Smooth muscle cell (in vitro differentiated cells): ENCODE data around the gene MS4A4A. TPM values are rescaled to one million over a fixed set of nuclear protein-coding genes. Genes with fewer than 3 reads are reported as not detected.

ENCODE experiments used
- DNase-seq: peaks from one replicate; lab custom pipeline; 2025; ENCODE audit not compliant: unreplicated experiment; lab: John Stamatoyannopoulos, UW
- H2AFZ ChIP-seq: fragments of 200-600 bp; sonication (generic); 2 replicates; pipeline ENCODE4 v1.6.0; 2016; ENCODE audit warnings: antibody characterized with exemption, low read depth, mild to moderate bottlenecking
- H3F3A ChIP-seq: fragments of 200-600 bp; sonication (generic); 2 replicates; pipeline ENCODE4 v1.6.0; 2017; ENCODE audit warnings: antibody characterized with exemption, low read depth
- H3K27ac ChIP-seq: fragments of 200-600 bp; sonication (generic); 2 replicates; pipeline ENCODE4 v1.5.1; 2016; ENCODE audit warnings: low read depth, mild to moderate bottlenecking
- H3K27me3 ChIP-seq: fragments of 200-600 bp; sonication (generic); 2 replicates; pipeline ENCODE4 v1.6.1; 2016; ENCODE audit warnings: low read depth, mild to moderate bottlenecking
- H3K36me3 ChIP-seq: fragments of 200-600 bp; sonication (generic); 2 replicates; pipeline ENCODE4 v1.5.1; 2016; ENCODE audit warnings: low read depth
- H3K4me1 ChIP-seq: fragments of 200-600 bp; sonication (generic); 2 replicates; pipeline ENCODE4 v1.5.1; 2016; ENCODE audit warnings: low read depth
- H3K4me2 ChIP-seq: fragments of 200-600 bp; sonication (generic); 2 replicates; pipeline ENCODE4 v1.6.0; 2016; ENCODE audit warnings: mild to moderate bottlenecking
- H3K4me3 ChIP-seq: fragments of 200-600 bp; sonication (generic); 2 replicates; pipeline ENCODE4 v1.5.1; 2016; ENCODE audit warnings: mild to moderate bottlenecking
- H3K79me2 ChIP-seq: fragments of 200-600 bp; sonication (generic); 2 replicates; pipeline ENCODE4 v1.6.0; 2016; ENCODE audit warnings: low read depth, mild to moderate bottlenecking
- H3K9ac ChIP-seq: fragments of 200-600 bp; sonication (generic); 2 replicates; pipeline ENCODE4 v1.6.0; 2016; ENCODE audit warnings: low read depth
- H3K9me3 ChIP-seq: fragments of 200-600 bp; sonication (generic); replicated peaks from 2 replicates; pipeline ENCODE4 v1.5.1; 2016; ENCODE audit warnings: low read depth
- H4K20me1 ChIP-seq: fragments of 200-600 bp; sonication (generic); 2 replicates; pipeline ENCODE4 v1.6.0; 2016; ENCODE audit warnings: low read depth
- CTCF ChIP-seq: fragments of 200-600 bp; sonication (generic); IDR thresholded peaks from 2 replicates; pipeline ENCODE4 v1.5.1; 2017; ENCODE audit warnings: borderline replicate concordance, mild to moderate bottlenecking, antibody characterized with exemption; ENCODE audit not compliant: insufficient read depth, poor library complexity, severe bottlenecking
- WGBS: methylation state at CpG from one replicate; pipeline ENCODE4 v1.1.7; 2016; ENCODE audit warnings: low lambda C conversion rate; 5-methylcytosine and 5-hydroxymethylcytosine counted together
- polyA plus RNA-seq: library from polyadenylated mRNA; unstranded; fragments of >200 nt; fragmentation: Nextera tagmentation; extraction: Ambion mirVana; gene quantifications from 2 replicates; pipeline ENCODE4 v1.2.1, GENCODE V29; 2016
- total RNA-seq: library from RNA; depleted of rRNA; stranded (reverse); fragments of >200 nt; gene quantifications from 2 replicates; pipeline ENCODE4 v1.2.3, GENCODE V29; 2014

The MS4A4A gene
- total and polyA plus RNA-seq, 2 experiments from 2014 or later, result not detected

- H3K4me3 ChIP-seq, result no peak overlapping the region
- H4K20me1 ChIP-seq, result no peaks in the 10 kb centered on the region
- H3F3A ChIP-seq, result no peaks in the 10 kb centered on the region
- no peak overlapping the region for H3K4me2 ChIP-seq
- no peaks in the 10 kb centered on the region for H3K79me2 ChIP-seq
- DNase-seq, result peak; percentile 7
- H3K9me3 ChIP-seq, result no peaks in the 10 kb centered on the region
- peak overlapping the region; percentile 43 for H2AFZ ChIP-seq
- TF ChIP-seq CTCF, result peak; percentile 63
- H3K4me1 ChIP-seq, result no peaks in the 10 kb centered on the region
- H3K27me3 ChIP-seq, result no peaks in the 10 kb centered on the region
- no peak overlapping the region for H3K9ac ChIP-seq
- no peak overlapping the region for H3K27ac ChIP-seq
- WGBS, result 23% methylated on average over 2 of the region's 2 CpGs
- no peaks in the 10 kb centered on the region for H3K36me3 ChIP-seq
Measured at GRCh38 chr11:60334005-60334620, 53.6 kb downstream of the MS4A4A start.

- no peak overlapping the region for H3K27ac ChIP-seq
- DNase-seq, result no peak
- WGBS, result 86% methylated on average over 7 of the region's 7 CpGs
- no peaks in the 10 kb centered on the region for H3K4me1 ChIP-seq
- no peaks in the 10 kb centered on the region for H3K27me3 ChIP-seq
- H3K9me3 ChIP-seq, result no peaks in the 10 kb centered on the region
- no peaks in the 10 kb centered on the region for H3K36me3 ChIP-seq
- no peaks in the 10 kb centered on the region for H3K79me2 ChIP-seq
- H4K20me1 ChIP-seq, result no peaks in the 10 kb centered on the region
- no peak overlapping the region for H3K4me3 ChIP-seq
- no peak overlapping the region for H3K4me2 ChIP-seq
- H3F3A ChIP-seq, result no peaks in the 10 kb centered on the region
- TF ChIP-seq CTCF, result no peak
- no peak overlapping the region for H2AFZ ChIP-seq
- no peak overlapping the region for H3K9ac ChIP-seq
Measured at GRCh38 chr11:60336767-60337391, 56.4 kb downstream of the MS4A4A start.

- Histone ChIP-seq H3K27ac (no peak overlapping the region), H3K9ac (no peak overlapping the region)
- WGBS, result 56% methylated on average over 2 of the region's 2 CpGs
Measured at GRCh38 chr11:60338053-60338452, 57.6 kb downstream of the MS4A4A start.

More at GRCh38 chr11:60338053-60338452, 57.6 kb downstream of the MS4A4A start:
- H3K36me3 ChIP-seq, result no peaks in the 10 kb centered on the region
- no peaks in the 10 kb centered on the region for H4K20me1 ChIP-seq
- H3K9me3 ChIP-seq, result no peaks in the 10 kb centered on the region
- H2AFZ ChIP-seq, result no peak overlapping the region
- no peak for TF ChIP-seq CTCF
- no peak overlapping the region for H3K4me2 ChIP-seq
- H3F3A ChIP-seq, result no peaks in the 10 kb centered on the region
- H3K4me3 ChIP-seq, result no peak overlapping the region
- H3K4me1 ChIP-seq, result no peaks in the 10 kb centered on the region
- no peaks in the 10 kb centered on the region for H3K27me3 ChIP-seq
- no peaks in the 10 kb centered on the region for H3K79me2 ChIP-seq
- no peak for DNase-seq
